Left cardiac atrium (tissue), 4 donors: ENCODE results near the gene ARF1. TPM values are rescaled to one million over a fixed set of nuclear protein-coding genes. Genes with fewer than 3 reads are reported as not detected.
A peak's percentile ranks its signal among the peaks of the same experiment; 100 is the strongest.
"Not testable (repeated sequence)": the region's sequence is repeated elsewhere in the genome, so short reads cannot be mapped to it uniquely, and the experiment has no call there.

ENCODE experiments used
- ATAC-seq, 2 donors: fragments of 200-7000 bp; cut with Tn5 transposase; one replicate each; pipeline ENCODE4 v1.9.1; 2020; ENCODE audit warnings: mild to moderate bottlenecking in 2 of 2, moderate library complexity in 2 of 2
- DNase-seq: peaks from one replicate; pipeline ENCODE4 v3.0.0-alpha.2; 2020
- intact Hi-C, 2 donors: fragments of 100-400 bp; cut with DNase I; formaldehyde crosslinking; loops; one replicate each; pipeline versions ENCODE4 v1.14.1 to v1.15.1; 2022 to 2023
- total RNA-seq, 2 donors: library from RNA; stranded (reverse); fragmentation: NEBNext Ultra II Directional; extraction: Animal tissue kit (Norgen Biotek cat#: 25700); gene quantifications; one replicate each; pipeline ENCODE4 v1.2.1, GENCODE V29; 2021
- donor health status: DM: no; HTN: yes; CAD: no.
- donor health status: DM: no; HTN: yes; CAD: no; lungs with severe emphysema.
- donor health status: DM: yes; HTN: yes; CAD: no.
- donor health status: Dilated cardiomyopathy.

ARF1 gene
- total RNA-seq, 2 donors from 2014 or later, result 295 to 397 TPM

DNA sequence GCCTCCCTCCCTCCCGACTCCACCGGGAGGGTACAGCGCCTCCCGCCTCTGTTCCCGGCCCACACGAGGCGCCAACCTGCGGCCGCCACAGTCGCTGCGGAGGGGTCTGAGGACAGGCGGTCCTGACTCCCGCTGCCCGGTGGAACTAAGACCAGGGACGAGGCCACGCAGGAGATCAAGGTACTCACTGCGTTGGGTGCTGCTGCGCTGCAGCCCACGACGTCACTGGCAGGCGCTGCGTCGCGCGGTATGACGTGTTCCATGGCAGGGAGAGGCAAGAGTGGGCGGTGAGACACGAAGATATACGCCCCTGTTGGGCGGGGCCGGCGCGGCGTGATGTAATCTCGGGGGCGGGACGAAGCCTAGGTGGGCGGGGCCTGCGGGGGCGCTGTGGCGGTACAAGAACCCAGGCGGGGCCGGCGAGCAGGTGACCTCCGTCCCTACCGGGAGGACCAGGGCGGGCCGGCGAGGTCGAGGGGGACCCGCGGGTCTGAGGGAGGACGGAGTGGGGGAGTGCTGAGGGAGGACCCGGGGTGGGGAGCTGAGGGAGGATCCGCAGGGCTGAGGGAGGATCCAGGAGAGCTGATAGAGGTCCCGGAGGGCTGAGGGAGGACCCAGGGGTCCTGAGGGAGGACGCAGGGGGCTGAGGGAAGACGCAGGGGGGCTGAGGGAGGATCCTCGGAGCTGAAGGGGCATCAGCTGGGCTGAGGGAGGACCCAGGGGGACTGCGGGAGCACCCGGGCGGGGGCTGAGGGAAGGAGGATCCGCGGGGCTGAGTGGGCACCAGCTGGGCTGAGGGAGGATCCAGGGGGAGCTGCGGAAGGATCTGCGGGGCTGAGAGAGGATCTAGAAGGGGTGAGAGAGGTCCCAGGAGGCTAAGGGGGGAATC lies 26.8 kb downstream of the ARF1 start, which contains the start of gene MRPL55:
Gene MRPL55, minus strand, starts transcription at position 227 of the 889 bp plus-strand sequence. CDS start 1,039 bp downstream, outside the sequence.
- intact Hi-C loops, result no loop called here
- peak; percentile 97 for DNase-seq
- peak; percentile 97 to 99 for ATAC-seq

DNA sequence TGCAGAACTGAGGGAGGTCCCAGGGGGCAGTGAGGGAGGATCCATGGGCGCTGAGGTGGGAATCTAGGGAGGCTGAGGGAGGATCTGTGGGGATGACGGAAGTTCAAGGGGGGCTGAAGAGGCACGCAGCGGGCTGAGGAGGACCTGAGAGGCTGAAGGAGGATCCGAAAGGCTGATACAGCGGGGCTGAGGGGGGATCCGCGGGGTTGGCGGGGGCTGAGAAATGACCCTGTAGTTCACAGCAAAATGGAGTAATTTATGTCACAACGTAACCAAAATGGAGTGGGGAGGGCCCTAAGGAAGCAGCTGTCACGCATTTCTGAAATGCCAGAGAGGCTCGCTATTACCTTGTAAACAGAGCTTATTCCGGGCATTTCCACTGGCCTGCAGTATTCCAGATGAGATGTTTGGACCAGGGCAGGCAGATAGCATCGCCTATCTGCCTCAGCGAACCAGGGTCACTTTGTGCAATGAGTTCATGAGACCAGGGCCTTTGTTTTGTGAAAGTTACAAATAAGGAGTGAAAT lies 27.5 kb downstream of the ARF1 start:
- intact Hi-C loops, result no loop called here
- ATAC-seq (peak; percentile 0 to 5), DNase-seq (no peak)

DNA sequence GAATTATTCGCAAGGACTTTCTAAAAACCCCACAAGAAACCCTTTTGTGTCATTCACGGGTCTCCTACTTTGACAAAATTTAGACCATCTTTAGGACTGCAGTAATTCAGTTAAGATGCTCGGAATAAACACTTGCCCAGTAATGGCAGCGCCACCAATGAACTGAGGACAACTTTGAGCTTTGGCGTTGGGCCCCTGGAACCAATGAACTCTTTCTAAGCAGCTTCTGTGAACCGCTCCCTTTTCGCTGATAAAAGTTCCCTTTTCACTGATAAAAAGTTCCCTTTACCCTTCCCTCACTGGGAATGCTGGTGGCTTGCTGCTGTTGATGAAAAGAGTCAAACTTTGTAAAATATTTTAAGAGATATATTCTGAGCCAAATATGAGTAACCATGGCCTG lies 28.0 kb downstream of the ARF1 start:
- intact Hi-C loops, result no loop called here
- no peak for DNase-seq
- no peak for ATAC-seq

DNA sequence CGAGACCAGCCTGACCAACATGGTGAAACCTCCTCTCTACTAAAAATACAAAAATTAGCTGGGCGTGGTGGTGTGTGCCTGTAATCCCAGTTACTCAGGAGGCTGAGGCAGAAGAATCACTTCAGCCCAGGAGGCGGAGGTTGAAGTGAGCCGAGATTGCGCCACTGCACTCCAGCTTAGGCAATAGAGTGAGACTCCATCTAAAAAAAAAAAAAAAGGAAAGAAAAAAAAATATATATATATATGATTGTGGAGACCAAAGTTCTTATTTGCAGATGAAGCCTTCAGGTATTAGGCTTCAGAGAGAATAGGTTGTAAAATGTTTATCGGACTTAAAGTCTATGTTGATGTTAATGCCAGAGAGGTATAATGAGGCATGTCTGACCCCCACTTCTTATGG lies 28.8 kb downstream of the ARF1 start:
- intact Hi-C loops, DNase-seq: not testable (repeated sequence)

DNA sequence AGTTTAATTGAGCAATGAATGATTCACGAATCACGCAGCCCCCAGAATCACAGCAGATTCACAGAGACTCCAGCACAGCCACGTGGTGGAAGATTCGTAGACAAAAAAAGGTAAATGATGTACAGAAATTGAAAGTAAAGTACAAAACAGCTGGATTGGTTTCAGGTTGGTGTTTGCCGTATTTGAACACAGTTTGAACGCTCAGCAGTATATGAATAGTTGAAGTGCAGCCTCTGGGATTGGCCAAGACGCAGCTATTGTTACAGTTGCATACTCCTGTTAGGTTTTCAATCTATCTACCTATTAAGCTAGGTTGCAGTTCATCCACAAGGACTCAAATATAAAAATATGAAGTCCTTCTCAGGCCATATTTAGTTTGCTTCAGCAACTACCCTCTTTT lies 29.7 kb downstream of the ARF1 start:
- ATAC-seq, result no peak
- intact Hi-C loops, result no loop called here

More for the DNA sequence above, 28.8 kb downstream of the ARF1 start:
- not testable (repeated sequence) for ATAC-seq

GRCh38 chr1:228112617-228113016 lies 30.1 kb downstream of the ARF1 start:
- intact Hi-C loops, result no loop called here
- no peak for ATAC-seq
- no peak for DNase-seq

More for the DNA sequence above, 29.7 kb downstream of the ARF1 start:
- no peak for DNase-seq

DNA sequence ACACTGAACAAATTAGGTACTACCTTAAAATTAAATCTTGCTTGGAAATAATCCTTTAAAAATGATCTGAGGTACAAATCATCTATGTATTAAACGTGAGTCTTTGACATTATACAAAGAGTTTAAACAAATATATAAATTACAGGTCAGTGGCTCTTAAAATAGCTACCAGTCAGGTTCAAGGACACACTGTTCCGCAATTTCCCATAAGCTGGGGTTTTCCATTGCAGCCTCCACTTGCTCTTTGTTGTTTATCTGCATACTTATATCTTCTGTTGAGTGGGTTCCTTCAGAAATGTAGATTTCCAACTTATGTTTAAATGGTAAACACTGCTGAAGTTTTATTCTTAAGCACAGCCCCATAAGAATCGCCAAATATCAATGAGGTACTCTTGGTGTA lies 32.3 kb downstream of the ARF1 start:
- no peak for ATAC-seq
- intact Hi-C loops, result no loop called here
- no peak for DNase-seq

DNA sequence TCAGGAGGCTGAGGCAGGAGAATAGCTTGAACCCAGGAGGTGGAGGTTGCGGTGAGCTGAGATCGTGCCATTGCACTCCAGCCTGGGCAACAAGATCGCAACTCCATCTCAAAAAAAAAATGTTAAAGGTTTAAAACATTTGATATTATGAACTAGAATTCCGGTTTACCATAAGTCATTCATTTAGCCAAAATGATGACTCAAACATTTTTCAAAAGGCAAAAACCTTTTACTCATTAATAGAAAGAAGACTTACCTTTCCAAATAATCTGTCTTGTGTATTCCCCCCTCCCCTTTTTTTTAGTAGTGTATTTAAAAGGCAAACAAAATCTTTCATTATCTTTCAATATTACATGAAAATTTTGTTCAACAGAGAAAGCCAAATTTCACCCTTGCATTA lies 34.8 kb downstream of the ARF1 start:
- intact Hi-C loops, result no loop called here
- DNase-seq, result no peak
- no peak for ATAC-seq

DNA sequence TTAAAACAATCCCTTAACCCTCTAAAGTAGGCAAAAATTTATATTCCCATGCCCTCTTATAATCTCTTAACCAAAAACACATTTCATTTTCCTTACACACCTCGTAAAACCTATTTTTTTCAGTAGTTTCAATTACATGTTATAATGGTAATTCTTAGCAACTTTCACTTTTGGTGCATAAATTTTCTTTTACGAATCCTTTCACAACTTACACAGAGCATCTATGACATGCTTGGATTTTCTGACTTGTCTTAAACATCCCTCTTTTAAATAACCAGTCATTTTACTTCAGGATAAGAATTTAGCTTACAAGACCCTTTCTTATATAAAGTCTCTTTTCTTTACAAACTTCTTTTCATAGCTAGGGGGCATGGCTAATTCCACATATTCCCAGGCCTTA lies 35.5 kb downstream of the ARF1 start:
- DNase-seq (no peak), ATAC-seq (no peak)
- intact Hi-C loops, result no loop called here

- no peak for DNase-seq
- intact Hi-C loops, result no loop called here
- no peak for ATAC-seq
Observed at GRCh38 chr1:228120351-228120750, 37.8 kb downstream of the ARF1 start.

- DNase-seq (no peak), ATAC-seq (no peak)
- intact Hi-C loops, result no loop called here
Observed at GRCh38 chr1:228120857-228121489, 38.5 kb downstream of the ARF1 start.

- no peak for ATAC-seq
- intact Hi-C loops, result no loop called here
- DNase-seq, result no peak
Observed at GRCh38 chr1:228122921-228123441, 40.5 kb downstream of the ARF1 start.

- ATAC-seq (no peak), DNase-seq (no peak)
- intact Hi-C loops, result no loop called here
Observed at GRCh38 chr1:228123505-228123904, 41.0 kb downstream of the ARF1 start.

DNA sequence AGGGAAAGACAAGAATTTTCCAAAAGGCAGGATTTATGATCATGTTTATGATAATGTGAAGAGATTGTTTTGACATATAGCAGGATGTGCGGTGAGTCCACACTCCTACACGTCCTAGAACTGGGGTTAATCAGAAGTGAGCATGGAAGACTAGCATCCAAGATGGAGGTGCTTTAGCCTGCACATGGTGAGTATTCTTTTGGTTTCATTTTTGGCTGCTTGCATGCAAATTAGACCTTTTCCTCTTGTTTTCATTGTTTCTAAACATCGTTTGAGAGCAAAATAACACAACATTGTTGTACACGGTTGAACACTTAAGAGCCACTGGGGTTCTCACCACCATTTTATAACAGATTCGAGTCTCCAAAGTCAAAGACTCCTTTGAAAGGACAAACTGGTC lies 42.7 kb downstream of the ARF1 start:
- ATAC-seq (no peak), DNase-seq (no peak)
- intact Hi-C loops, result no loop called here

- intact Hi-C loops, result loop anchor here in 1 of 2 donors (10.0 kb wide), 1 partner anchor 263 kb away; no protein-coding TSS in a partner anchor
- DNase-seq (no peak), ATAC-seq (no peak)
Observed at GRCh38 chr1:228131766-228132165, 49.3 kb downstream of the ARF1 start.

DNA sequence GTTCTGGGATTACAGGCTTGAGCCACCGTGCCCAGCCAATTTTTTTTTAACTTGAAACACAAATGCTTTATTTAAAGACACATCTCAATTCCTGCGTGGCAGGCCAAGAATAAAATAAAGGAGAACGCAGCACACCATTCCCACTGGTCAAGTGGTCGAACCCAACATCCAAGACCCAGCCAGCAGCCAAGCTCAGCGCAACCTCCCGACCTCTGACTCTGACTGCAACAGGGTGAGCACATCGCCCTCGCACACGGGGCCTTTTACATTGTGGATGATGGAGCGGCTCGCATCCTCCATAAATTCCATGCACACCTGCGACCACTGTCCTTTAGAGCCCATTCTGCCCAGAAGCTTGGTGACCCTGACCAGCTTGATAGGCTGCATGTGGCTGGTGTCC lies 52.1 kb downstream of the ARF1 start:
- intact Hi-C loops, result loop anchor here in 1 of 2 donors (10.0 kb wide), 1 partner anchor 260 kb away; no protein-coding TSS in a partner anchor

DNA sequence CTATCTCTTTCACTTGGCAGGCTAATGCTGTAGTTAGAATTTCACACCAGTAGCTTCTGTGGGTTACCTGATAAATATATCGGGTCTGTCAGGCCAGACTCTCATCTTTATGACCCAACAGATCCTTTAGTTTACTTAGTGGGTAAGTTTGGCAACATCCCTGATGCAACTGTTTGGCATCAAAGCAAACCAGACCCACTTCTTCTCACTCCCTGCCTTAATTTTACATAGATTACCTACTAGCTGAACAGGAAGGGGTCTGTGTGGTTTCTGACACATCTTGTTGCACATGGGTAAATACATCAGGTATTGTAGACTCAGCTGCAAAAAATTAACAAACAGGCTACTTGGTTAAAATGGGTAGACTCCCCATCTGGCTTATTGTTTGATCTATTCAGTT lies 54.4 kb downstream of the ARF1 start:
- intact Hi-C loops, result loop anchor here in 1 of 2 donors (10.0 kb wide), 1 partner anchor 258 kb away; no protein-coding TSS in a partner anchor
- DNase-seq (no peak), ATAC-seq (no peak)

More for the DNA sequence above, 52.1 kb downstream of the ARF1 start:
- DNase-seq, result no peak
- ATAC-seq, result no peak

- DNase-seq, result no peak
- intact Hi-C loops, result loop anchor here in 1 of 2 donors (10.0 kb wide), 1 partner anchor 255 kb away; no protein-coding TSS in a partner anchor
Observed at GRCh38 chr1:228139406-228139930, 57.0 kb downstream of the ARF1 start.

More at GRCh38 chr1:228139406-228139930, 57.0 kb downstream of the ARF1 start:
- ATAC-seq, result no peak
